Activated B cell treated with CpG ODN at 0.5 μM for 24 hours (primary cell): ENCODE data around the gene DNM1. TPM values are rescaled to one million over a fixed set of nuclear protein-coding genes. Genes with fewer than 3 reads are reported as not detected.

ENCODE experiments used
- ATAC-seq: fragments of 200-7000 bp; cut with Tn5 transposase; one replicate; pipeline ENCODE4 v1.10.0; 2021; ENCODE audit warnings: low read depth, mild to moderate bottlenecking, moderate library complexity
- CTCF ChIA-PET: fragments of 350-600 bp; sonication (Branson Sonifier 250); formaldehyde crosslinking; loops from one replicate; lab custom pipeline; 2021; ENCODE audit warnings: antibody characterized with exemption; lab: Charles Lee
- POLR2A ChIA-PET: fragments of 350-600 bp; sonication (Branson Sonifier 250); formaldehyde crosslinking; loops from one replicate; lab custom pipeline; 2021; ENCODE audit warnings: antibody characterized with exemption; lab: Charles Lee
- DNase-seq: peaks from one replicate; pipeline ENCODE4 v3.0.0; 2022
- H3K27ac Mint-ChIP-seq: one replicate; pipeline ENCODE4 v1.8.0; 2020; ENCODE audit warnings: mixed read lengths
- H3K27me3 Mint-ChIP-seq: one replicate; pipeline ENCODE4 v1.8.0; 2021; ENCODE audit warnings: mixed read lengths
- H3K36me3 Mint-ChIP-seq: one replicate; pipeline ENCODE4 v1.8.0; 2021; ENCODE audit warnings: low read depth, mixed read lengths
- H3K4me1 Mint-ChIP-seq: one replicate; pipeline ENCODE4 v1.8.0; 2021; ENCODE audit warnings: mixed read lengths
- H3K4me3 Mint-ChIP-seq: one replicate; pipeline ENCODE4 v1.8.0; 2020; ENCODE audit warnings: mild to moderate bottlenecking, mixed read lengths
- H3K9me3 Mint-ChIP-seq: one replicate; pipeline ENCODE4 v1.8.0; 2020; ENCODE audit warnings: mixed read lengths
- CTCF ChIP-seq: fragments of 200-600 bp; IDR thresholded peaks from one replicate; pipeline ENCODE4 v1.8.0; 2022; ENCODE audit warnings: antibody characterized with exemption, mild to moderate bottlenecking
- intact Hi-C: fragments of 100-400 bp; cut with micrococcal nuclease; formaldehyde crosslinking; loops from one replicate; pipeline ENCODE4 v1.15.1; 2024
- total RNA-seq: library from RNA; stranded (reverse); gene quantifications from 2 replicates; pipeline ENCODE4 v1.2.3, GENCODE V29; 2022

Gene DNM1
- total RNA-seq, 1 donor from 2014 or later = 0.86 TPM

DNA sequence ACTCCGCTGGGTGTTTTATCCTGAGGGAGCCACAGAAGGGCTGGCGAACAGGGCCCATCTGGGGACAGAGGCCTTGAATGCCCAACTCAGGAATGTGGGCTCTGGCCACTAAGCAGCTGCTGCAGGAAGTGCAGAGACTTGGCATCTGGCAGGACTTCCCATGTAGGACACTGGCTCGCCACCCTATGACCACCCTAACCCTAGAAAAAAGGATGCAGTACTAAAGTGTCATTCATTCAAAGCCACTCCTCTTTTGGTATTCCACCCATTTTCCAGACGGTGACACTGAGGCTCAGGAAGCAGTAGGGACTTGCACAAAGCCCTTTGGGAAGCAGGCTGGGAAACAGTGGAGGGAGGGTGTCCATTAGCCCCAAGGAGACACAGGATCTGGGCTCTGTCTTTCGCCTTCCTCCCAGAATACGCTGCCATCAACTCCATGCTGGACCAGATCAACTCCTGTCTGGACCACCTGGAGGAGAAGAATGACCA, 40.1 kb upstream of the DNM1 start:
- ATAC-seq = no peak
- DNase-seq = no peak
- H3K27me3 Mint-ChIP-seq = no peaks in the 10 kb centered on the region
- ChIA-PET CTCF (no interaction called here), POLR2A (no interaction called here)
- no peak overlapping the region for H3K27ac Mint-ChIP-seq
- no peak for TF ChIP-seq CTCF
- peaks cover 13% of the 10 kb centered on the region for H3K4me1 Mint-ChIP-seq
- H3K4me3 Mint-ChIP-seq = no peak overlapping the region
- no peaks in the 10 kb centered on the region for H3K9me3 Mint-ChIP-seq
- H3K36me3 Mint-ChIP-seq = peaks cover 37% of the 10 kb centered on the region
- intact Hi-C loops = no loop called here

DNA sequence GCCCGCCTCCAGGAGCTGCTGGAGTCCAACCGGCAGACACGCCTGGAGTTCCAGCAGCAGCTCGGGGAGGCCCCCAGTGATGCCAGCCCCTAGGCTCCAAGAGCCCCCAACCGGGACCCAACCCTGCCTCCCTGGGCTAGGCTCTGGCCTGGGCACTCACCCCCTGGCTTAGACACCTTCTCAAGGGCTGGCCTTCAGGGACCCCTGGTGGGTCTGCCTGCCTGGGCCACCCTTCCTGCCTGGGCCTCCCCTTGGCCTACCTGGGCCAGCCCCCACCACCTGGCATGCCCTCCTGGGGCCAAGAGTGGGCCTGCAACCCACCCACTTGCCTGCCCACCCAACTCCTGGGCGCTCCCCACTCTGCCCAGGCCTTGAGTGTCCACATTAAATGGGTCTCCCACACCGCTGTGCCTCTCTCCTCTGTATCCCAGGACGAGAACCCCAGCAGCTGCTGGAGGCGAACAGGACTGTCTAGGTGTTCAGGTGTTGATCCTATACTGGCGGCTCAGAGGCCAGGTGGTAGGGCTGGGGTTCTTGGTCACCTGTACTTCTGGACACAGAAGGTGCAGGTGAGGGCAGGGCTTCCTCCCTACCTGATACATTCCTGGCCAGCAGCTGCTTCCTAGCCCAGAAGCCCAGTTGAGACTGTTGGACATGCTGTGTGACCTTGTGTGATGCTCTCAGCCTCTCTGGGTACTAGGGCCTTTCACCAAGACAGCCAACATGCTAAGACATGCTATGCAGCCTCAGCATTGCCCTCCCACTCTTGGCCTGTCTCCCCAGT, 39.5 kb upstream of the DNM1 start:
- no peak for ATAC-seq
- no peak overlapping the region for H3K27ac Mint-ChIP-seq
- no peak overlapping the region for H3K4me3 Mint-ChIP-seq
- no peak for DNase-seq
- intact Hi-C loops = no loop called here
- POLR2A ChIA-PET = no interaction called here
- peaks cover 42% of the 10 kb centered on the region for H3K36me3 Mint-ChIP-seq
- no peaks in the 10 kb centered on the region for H3K27me3 Mint-ChIP-seq
- no peaks in the 10 kb centered on the region for H3K9me3 Mint-ChIP-seq
- TF ChIP-seq CTCF = no peak
- CTCF ChIA-PET = no interaction called here
- H3K4me1 Mint-ChIP-seq = peaks cover 13% of the 10 kb centered on the region

GRCh38 chr9:128164307-128164885, 38.8 kb upstream of the DNM1 start:
- intact Hi-C loops = no loop called here
- no peak overlapping the region for H3K4me3 Mint-ChIP-seq
- no peak for DNase-seq
- no peak overlapping the region for H3K27ac Mint-ChIP-seq
- H3K36me3 Mint-ChIP-seq = peaks cover 49% of the 10 kb centered on the region
- H3K4me1 Mint-ChIP-seq = peaks cover 11% of the 10 kb centered on the region
- no peak for TF ChIP-seq CTCF
- ChIA-PET POLR2A (no interaction called here), CTCF (no interaction called here)
- no peaks in the 10 kb centered on the region for H3K9me3 Mint-ChIP-seq
- no peak for ATAC-seq
- H3K27me3 Mint-ChIP-seq = no peaks in the 10 kb centered on the region

- ATAC-seq (no peak), DNase-seq (no peak)
- Mint-ChIP-seq H3K27me3 (no peaks in the 10 kb centered on the region), H3K4me3 (no peak overlapping the region), H3K9me3 (no peaks in the 10 kb centered on the region), H3K4me1 (peaks cover 5% of the 10 kb centered on the region), H3K36me3 (peaks cover 59% of the 10 kb centered on the region), H3K27ac (no peak overlapping the region)
- CTCF ChIA-PET = no interaction called here
- POLR2A ChIA-PET = no interaction called here
- no peak for TF ChIP-seq CTCF
- intact Hi-C loops = no loop called here
Measured at GRCh38 chr9:128166169-128166568, 37.0 kb upstream of the DNM1 start.

- DNase-seq (no peak), ATAC-seq (no peak)
- Mint-ChIP-seq H3K4me3 (no peak overlapping the region), H3K9me3 (no peaks in the 10 kb centered on the region), H3K36me3 (peaks cover 60% of the 10 kb centered on the region), H3K27me3 (no peaks in the 10 kb centered on the region), H3K4me1 (no peaks in the 10 kb centered on the region), H3K27ac (no peak overlapping the region)
- no peak for TF ChIP-seq CTCF
- CTCF ChIA-PET = no interaction called here
- POLR2A ChIA-PET = no interaction called here
- intact Hi-C loops = no loop called here
Measured at GRCh38 chr9:128167209-128167608, 36.0 kb upstream of the DNM1 start.
